SK-N-SH treated with all-trans-retinoic acid at 6 μM for 48 hours (cell line): ENCODE data around the gene CD101.

Experiments used
- ARNTL ChIP-seq: fragments of 450-650 bp; formaldehyde crosslinking; IDR thresholded peaks from 2 replicates; pipeline ENCODE4 v1.5.0; 2020; ENCODE audit warnings: low read depth, mild to moderate bottlenecking, moderate library complexity, borderline replicate concordance
- ESRRG ChIP-seq: fragments of 250-450 bp; sonication (Bioruptor Pico); IDR thresholded peaks from 2 replicates; pipeline ENCODE4 v1.6.1; 2021; ENCODE audit warnings: mild to moderate bottlenecking
- ISL1 ChIP-seq: fragments of 250-450 bp; sonication (Bioruptor Pico); IDR thresholded peaks from 2 replicates; pipeline ENCODE4 v2.1.2; 2022; ENCODE audit warnings: mild to moderate bottlenecking, moderate library complexity
- OSR1 ChIP-seq: fragments of 250-450 bp; sonication (Bioruptor Pico); IDR thresholded peaks from 2 replicates; pipeline ENCODE4 v1.8.0; 2022; ENCODE audit warnings: moderate library complexity, mild to moderate bottlenecking, inconsistent platforms
- TOX ChIP-seq: fragments of 250-450 bp; sonication (Bioruptor Pico); IDR thresholded peaks from 2 replicates; pipeline ENCODE4 v1.8.0; 2021; ENCODE audit warnings: mild to moderate bottlenecking, moderate library complexity, borderline replicate concordance
- TF ChIP-seq, protein P1 (sequence below): fragments of 250-450 bp; sonication (Bioruptor Pico); IDR thresholded peaks from 2 replicates; pipeline ENCODE4 v1.8.0; 2021; ENCODE audit warnings: low read depth, mild to moderate bottlenecking, moderate library complexity, borderline replicate concordance

DNA sequence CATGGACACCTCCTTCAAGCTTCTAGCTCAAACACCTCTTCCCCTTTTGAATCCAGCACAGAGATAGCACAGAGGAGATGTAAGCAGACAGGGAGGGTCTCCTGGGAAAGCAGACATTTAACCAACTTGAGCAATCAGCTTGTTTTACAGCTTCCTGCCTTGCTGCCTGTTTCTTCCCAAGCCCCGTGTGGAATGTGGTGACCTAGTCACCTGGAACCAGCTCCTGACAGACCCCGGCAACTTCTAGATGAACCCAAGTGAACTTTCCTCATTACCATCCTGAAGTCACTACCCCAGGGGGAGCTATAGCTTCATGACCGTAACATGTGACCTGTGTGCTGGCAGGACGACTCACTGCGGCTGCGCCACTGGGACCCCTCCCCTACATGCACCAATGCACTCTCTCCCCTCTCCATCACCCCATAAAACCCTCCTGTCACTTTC, 34.5 kb downstream of the CD101 start:
- TF ChIP-seq ESRRG (CRISPR knock-in tag) = no peak
- TF ChIP-seq ARNTL (CRISPR knock-in tag) = no peak
- no peak for TF ChIP-seq ISL1 (CRISPR knock-in tag)
- no peak for TF ChIP-seq TOX (CRISPR knock-in tag)
- TF ChIP-seq, protein P1, sequence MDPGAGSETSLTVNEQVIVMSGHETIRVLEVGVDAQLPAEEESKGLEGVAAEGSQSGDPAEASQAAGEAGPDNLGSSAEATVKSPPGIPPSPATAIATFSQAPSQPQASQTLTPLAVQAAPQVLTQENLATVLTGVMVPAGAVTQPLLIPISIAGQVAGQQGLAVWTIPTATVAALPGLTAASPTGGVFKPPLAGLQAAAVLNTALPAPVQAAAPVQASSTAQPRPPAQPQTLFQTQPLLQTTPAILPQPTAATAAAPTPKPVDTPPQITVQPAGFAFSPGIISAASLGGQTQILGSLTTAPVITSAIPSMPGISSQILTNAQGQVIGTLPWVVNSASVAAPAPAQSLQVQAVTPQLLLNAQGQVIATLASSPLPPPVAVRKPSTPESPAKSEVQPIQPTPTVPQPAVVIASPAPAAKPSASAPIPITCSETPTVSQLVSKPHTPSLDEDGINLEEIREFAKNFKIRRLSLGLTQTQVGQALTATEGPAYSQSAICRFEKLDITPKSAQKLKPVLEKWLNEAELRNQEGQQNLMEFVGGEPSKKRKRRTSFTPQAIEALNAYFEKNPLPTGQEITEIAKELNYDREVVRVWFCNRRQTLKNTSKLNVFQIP (CRISPR knock-in tag) = no peak
- TF ChIP-seq OSR1 = no peak
